B cell (primary cell): Measurements from ENCODE around the gene CSF2RB. TPM values are rescaled to one million over a fixed set of nuclear protein-coding genes. Genes with fewer than 3 reads are reported as not detected.

Experiments
- ATAC-seq: fragments of 200-7000 bp; cut with Tn5 transposase; one replicate; pipeline ENCODE4 v1.10.0; 2021; ENCODE audit warnings: low read depth, mild to moderate bottlenecking, moderate number of reproducible peaks, moderate library complexity
- CTCF ChIA-PET: fragments of 350-600 bp; sonication (Branson Sonifier 250); formaldehyde crosslinking; loops from one replicate; lab custom pipeline; 2021; ENCODE audit warnings: antibody characterized with exemption, inconsistent platforms; lab: Charles Lee
- POLR2A ChIA-PET: fragments of 350-600 bp; sonication (Branson Sonifier 250); formaldehyde crosslinking; loops from one replicate; lab custom pipeline; 2021; ENCODE audit warnings: antibody characterized with exemption; lab: Charles Lee
- DNase-seq: peaks from one replicate; pipeline ENCODE4 v3.0.0; 2013
- H2AFZ ChIP-seq: 2 replicates; pipeline ENCODE4 v1.6.1; 2012; ENCODE audit warnings: mild to moderate bottlenecking, low read depth, low read length; ENCODE audit not compliant: insufficient read depth, poor library complexity, severe bottlenecking
- H3K27ac ChIP-seq, 2 donors: 1 replicate in 1 of 2; 2 replicates in 1 of 2; pipeline ENCODE4 v1.5.1; 2012 to 2013; ENCODE audit warnings: low read length in 2 of 2, mild to moderate bottlenecking in 2 of 2, moderate library complexity in 1 of 2
- H3K27me3 ChIP-seq, 4 experiments: fragments of 200-600 bp in 1 of 4; sonication (generic) in 1 of 4; replicated peaks in 1 of 4; 1 replicate in 2 of 4; 2 replicates in 2 of 4; pipeline versions ENCODE4 v1.6.1 to v1.7.0; 2013 to 2016; ENCODE audit warnings: low read length in 3 of 4, mild to moderate bottlenecking in 2 of 4, mixed read lengths in 1 of 4, moderate library complexity in 1 of 4; ENCODE audit not compliant: insufficient read depth in 4 of 4, control insufficient read depth in 3 of 4; ENCODE audit errors: control extremely low read depth in 1 of 4
- H3K36me3 ChIP-seq, 2 experiments: replicated peaks in 1 of 2; 1 replicate in 1 of 2; 2 replicates in 1 of 2; pipeline versions ENCODE4 v1.6.1 to v1.7.1; 2013; ENCODE audit warnings: low read length in 1 of 2; ENCODE audit not compliant: insufficient read depth in 2 of 2, control insufficient read depth in 1 of 2; ENCODE audit errors: control extremely low read depth in 1 of 2, extremely low read depth in 1 of 2
- H3K4me1 ChIP-seq, 2 donors: fragments of 200-600 bp in 1 of 2; sonication (generic) in 1 of 2; 1 replicate in 1 of 2; 2 replicates in 1 of 2; pipeline versions ENCODE4 v1.5.1 to v1.6.1; 2013 to 2017; ENCODE audit warnings: low read length in 2 of 2; ENCODE audit not compliant: control insufficient read depth in 2 of 2, insufficient read depth in 2 of 2
- H3K4me2 ChIP-seq: replicated peaks from 2 replicates; pipeline ENCODE3; 2012; ENCODE audit warnings: mild to moderate bottlenecking, low read depth, low read length; ENCODE audit not compliant: poor library complexity, severe bottlenecking
- H3K4me3 ChIP-seq, 5 experiments: fragments of 200-600 bp in 1 of 5; sonication (generic) in 1 of 5; 1 replicate in 3 of 5; 2 replicates in 2 of 5; pipeline versions ENCODE4 v1.5.1 to v1.7.0; 2011 to 2016; ENCODE audit warnings: low read length in 4 of 5, mild to moderate bottlenecking in 4 of 5, low read depth in 2 of 5, control low read depth in 1 of 5, moderate library complexity in 1 of 5; ENCODE audit not compliant: insufficient read depth in 1 of 5; ENCODE audit errors: control extremely low read depth in 1 of 5, extremely low read depth in 1 of 5
- H3K79me2 ChIP-seq: fragments of 200-600 bp; sonication (generic); one replicate; pipeline ENCODE4 v1.6.0; 2016; ENCODE audit warnings: low read length; ENCODE audit not compliant: control insufficient read depth, insufficient read depth
- H3K9ac ChIP-seq: fragments of 200-600 bp; sonication (generic); 2 replicates; pipeline ENCODE4 v1.6.1; 2017; ENCODE audit warnings: mild to moderate bottlenecking, low read length, moderate library complexity
- H3K9me3 ChIP-seq, 3 donors: one replicate each; pipeline versions ENCODE4 v1.6.1 to v1.7.1; 2013; ENCODE audit warnings: low read length in 2 of 3; ENCODE audit not compliant: control insufficient read depth in 2 of 3, insufficient read depth in 1 of 3; ENCODE audit errors: control extremely low read depth in 1 of 3
- H4K20me1 ChIP-seq: 2 replicates; pipeline ENCODE4 v1.6.0; 2012; ENCODE audit warnings: mild to moderate bottlenecking, low read length; ENCODE audit not compliant: insufficient read depth, control insufficient read depth, poor library complexity, severe bottlenecking
- H3K27ac Mint-ChIP-seq: one replicate; pipeline ENCODE4 v1.8.0; 2021; ENCODE audit warnings: mixed read lengths
- H3K27me3 Mint-ChIP-seq: one replicate; pipeline ENCODE4 v1.8.0; 2021; ENCODE audit warnings: mixed read lengths
- H3K4me1 Mint-ChIP-seq: one replicate; pipeline ENCODE4 v1.8.0; 2021; ENCODE audit warnings: mixed read lengths
- H3K4me3 Mint-ChIP-seq: one replicate; pipeline ENCODE4 v1.8.0; 2021; ENCODE audit warnings: mixed read lengths
- H3K9me3 Mint-ChIP-seq: one replicate; pipeline ENCODE4 v1.8.0; 2022; ENCODE audit warnings: mixed read lengths; ENCODE audit not compliant: insufficient read depth
- CTCF ChIP-seq: fragments of 200-600 bp; IDR thresholded peaks from one replicate; pipeline ENCODE4 v1.8.0; 2022; ENCODE audit warnings: antibody characterized with exemption, mild to moderate bottlenecking
- EZH2 ChIP-seq: IDR thresholded peaks from 2 replicates; pipeline ENCODE4 v1.6.1; 2012; ENCODE audit warnings: borderline replicate concordance, low read depth, mild to moderate bottlenecking, moderate library complexity, low read length; ENCODE audit not compliant: insufficient read depth, poor library complexity, severe bottlenecking
- WGBS: methylation state at CpG from one replicate; pipeline ENCODE4 v1.1.5; 2013; ENCODE audit warnings: missing lambda C conversion rate; ENCODE audit not compliant: insufficient coverage; 5-methylcytosine and 5-hydroxymethylcytosine counted together
- intact Hi-C: fragments of 100-400 bp; cut with micrococcal nuclease; formaldehyde crosslinking; loops from one replicate; pipeline ENCODE4 v1.10.0; 2022
- polyA plus RNA-seq: library from polyadenylated mRNA; depleted of rRNA; stranded (reverse); fragments of >200 nt; gene quantifications from 2 replicates; pipeline ENCODE4 v1.2.3, GENCODE V29; 2012
- total RNA-seq, 2 donors: library from RNA; stranded (reverse); fragments of 120-200 nt in 1 of 2; gene quantifications; 1 replicate in 1 of 2; 2 replicates in 1 of 2; pipeline versions ENCODE4 v1.2.3 to v1.2.4, GENCODE V29; 2013 to 2022

Gene CSF2RB
- total and polyA plus RNA-seq, 2 donors (not counting 1 experiment from before 2014, with no cell fraction given), result 22.0 to 39.7 TPM

- ChIA-PET POLR2A (no interaction called here), CTCF (interaction anchor here (0.6 to 0.9 kb wide), 2 partner anchors 30 to 289 kb away, joined by 3 to 4 read pairs; no protein-coding TSS in a partner anchor)
- no peaks in the 10 kb centered on the region for H3K36me3 ChIP-seq
- no peaks in the 10 kb centered on the region for H3K27me3 ChIP-seq
- no peak for TF ChIP-seq EZH2
- no peak for TF ChIP-seq CTCF
- Mint-ChIP-seq H3K9me3 (peaks cover 13% of the 10 kb centered on the region), H3K27me3 (peaks cover 12% of the 10 kb centered on the region), H3K27ac (no peak overlapping the region), H3K4me3 (no peak overlapping the region), H3K4me1 (peaks cover 9% of the 10 kb centered on the region)
- intact Hi-C loops, result no loop called here
- H3K9ac ChIP-seq, result no peak overlapping the region
- DNase-seq (no peak), ATAC-seq (no peak)
- H3K4me3 ChIP-seq, result no peak overlapping the region
- no peak overlapping the region for H2AFZ ChIP-seq
- no CpG with 5 or more reads among the region's 4 CpGs for WGBS
- no peak overlapping the region for H3K27ac ChIP-seq
- H3K4me2 ChIP-seq, result no peak overlapping the region
- H4K20me1 ChIP-seq, result no peaks in the 10 kb centered on the region
- H3K9me3 ChIP-seq, result peaks cover 0 to 19% (median 17%) of the 10 kb centered on the region in 3 donors
- H3K4me1 ChIP-seq, result peaks cover 6 to 7% of the 10 kb centered on the region in 2 donors
- H3K79me2 ChIP-seq, result no peaks in the 10 kb centered on the region
These were observed 27.4 kb upstream of the CSF2RB start for GRCh38 chr22:36886016-36886415.

GRCh38 chr22:36887162-36887561 is 26.3 kb upstream of the CSF2RB start:
- no peak for DNase-seq

More at GRCh38 chr22:36887162-36887561, 26.3 kb upstream of the CSF2RB start:
- TF ChIP-seq CTCF (no peak), EZH2 (no peak)
- H3K9me3 ChIP-seq, result peaks cover 0 to 13% (median 8%) of the 10 kb centered on the region in 3 donors
- no peak overlapping the region for H2AFZ ChIP-seq
- Mint-ChIP-seq H3K9me3 (peaks cover 6% of the 10 kb centered on the region), H3K27ac (no peak overlapping the region), H3K4me3 (no peak overlapping the region), H3K4me1 (peaks cover 9% of the 10 kb centered on the region), H3K27me3 (peaks cover 12% of the 10 kb centered on the region)
- no peak overlapping the region for H3K4me2 ChIP-seq
- H3K79me2 ChIP-seq, result no peaks in the 10 kb centered on the region
- peaks cover 6 to 7% of the 10 kb centered on the region in 2 donors for H3K4me1 ChIP-seq
- CTCF ChIA-PET, result interaction anchor here (1.0 kb wide), 1 partner anchor 31 kb away, joined by 3 read pairs; no protein-coding TSS in a partner anchor
- no peaks in the 10 kb centered on the region for H4K20me1 ChIP-seq
- no peak overlapping the region for H3K27ac ChIP-seq
- H3K4me3 ChIP-seq, result no peak overlapping the region
- intact Hi-C loops, result no loop called here
- POLR2A ChIA-PET, result no interaction called here
- no peak overlapping the region for H3K9ac ChIP-seq
- no CpG with 5 or more reads among the region's 4 CpGs for WGBS
- ATAC-seq, result no peak
- no peaks in the 10 kb centered on the region for H3K36me3 ChIP-seq
- no peaks in the 10 kb centered on the region for H3K27me3 ChIP-seq
